ENCODE results near the gene JAZF1.

Gene JAZF1

GRCh38 chr7:28075674-28076358, 104.8 kb downstream of the JAZF1 start:
- TF ChIP-seq EP300 (IDR thresholded peaks at IDR 0.05; ENCODE audit: borderline replicate concordance) = no peak
- no peak for TF ChIP-seq ZBTB7A (IDR thresholded peaks at IDR 0.05; ENCODE audit: low read depth)
- TF ChIP-seq CEBPB (IDR thresholded peaks at IDR 0.05) = no peak
- no peak for TF ChIP-seq TAF1 (IDR thresholded peaks at IDR 0.05; ENCODE audit: low read depth)
- no peak for TF ChIP-seq REST (IDR thresholded peaks at IDR 0.05; ENCODE audit: low read depth)
- no peak for TF ChIP-seq MAX (IDR thresholded peaks at IDR 0.05)
- no peak for TF ChIP-seq TCF12 (IDR thresholded peaks at IDR 0.05; ENCODE audit: low read depth)
- TF ChIP-seq NFIC (IDR thresholded peaks at IDR 0.05) = no peak
- TF ChIP-seq TEAD4 (IDR thresholded peaks at IDR 0.05) = no peak
- TF ChIP-seq FOXM1 (IDR thresholded peaks at IDR 0.05; ENCODE audit: borderline replicate concordance, low read depth) = no peak
- TF ChIP-seq CREB1 (IDR thresholded peaks at IDR 0.05; ENCODE audit: low read depth) = no peak
- no peak for TF ChIP-seq RAD21 (IDR thresholded peaks at IDR 0.05; ENCODE audit: low read depth)
- TF ChIP-seq YY1 (IDR thresholded peaks at IDR 0.05; ENCODE audit: low read depth) = no peak
- TF ChIP-seq EGR1 (IDR thresholded peaks at IDR 0.05) = no peak
- no peak for TF ChIP-seq USF1 (IDR thresholded peaks at IDR 0.05)

- TF ChIP-seq NFIC (IDR thresholded peaks at IDR 0.05) (no peak), TCF12 (IDR thresholded peaks at IDR 0.05; ENCODE audit: low read depth) (no peak), YY1 (IDR thresholded peaks at IDR 0.05; ENCODE audit: low read depth) (no peak), FOXM1 (IDR thresholded peaks at IDR 0.05; ENCODE audit: borderline replicate concordance, low read depth) (no peak), CEBPB (IDR thresholded peaks at IDR 0.05) (no peak), CREB1 (IDR thresholded peaks at IDR 0.05; ENCODE audit: low read depth) (no peak), ZBTB7A (IDR thresholded peaks at IDR 0.05; ENCODE audit: low read depth) (no peak), EGR1 (IDR thresholded peaks at IDR 0.05) (no peak), RAD21 (IDR thresholded peaks at IDR 0.05; ENCODE audit: low read depth) (no peak), TEAD4 (IDR thresholded peaks at IDR 0.05) (no peak), USF1 (IDR thresholded peaks at IDR 0.05) (no peak)
These were observed 107.6 kb downstream of the JAZF1 start for GRCh38 chr7:28072876-28073514.

GRCh38 chr7:28071570-28071969, 109.0 kb downstream of the JAZF1 start:
- TF ChIP-seq USF1 (IDR thresholded peaks at IDR 0.05) (no peak), CEBPB (IDR thresholded peaks at IDR 0.05) (no peak), MAX (IDR thresholded peaks at IDR 0.05) (no peak), EP300 (IDR thresholded peaks at IDR 0.05; ENCODE audit: borderline replicate concordance) (no peak), REST (IDR thresholded peaks at IDR 0.05; ENCODE audit: low read depth) (no peak), TEAD4 (IDR thresholded peaks at IDR 0.05) (no peak)

- no peak for TF ChIP-seq CEBPB (IDR thresholded peaks at IDR 0.05)
- no peak for TF ChIP-seq YY1 (IDR thresholded peaks at IDR 0.05; ENCODE audit: low read depth)
- TF ChIP-seq EP300 (IDR thresholded peaks at IDR 0.05; ENCODE audit: borderline replicate concordance) = no peak
- no peak for TF ChIP-seq EGR1 (IDR thresholded peaks at IDR 0.05)
- TF ChIP-seq ZBTB7A (IDR thresholded peaks at IDR 0.05; ENCODE audit: low read depth) = no peak
- no peak for TF ChIP-seq REST (IDR thresholded peaks at IDR 0.05; ENCODE audit: low read depth)
- no peak for TF ChIP-seq CREB1 (IDR thresholded peaks at IDR 0.05; ENCODE audit: low read depth)
- no peak for TF ChIP-seq MAX (IDR thresholded peaks at IDR 0.05)
- no peak for TF ChIP-seq RAD21 (IDR thresholded peaks at IDR 0.05; ENCODE audit: low read depth)
- no peak for TF ChIP-seq TCF12 (IDR thresholded peaks at IDR 0.05; ENCODE audit: low read depth)
- TF ChIP-seq TEAD4 (IDR thresholded peaks at IDR 0.05) = no peak
These were observed 110.1 kb downstream of the JAZF1 start for GRCh38 chr7:28070297-28071055.
